ENCODE data around the gene NECTIN2.

DNA sequence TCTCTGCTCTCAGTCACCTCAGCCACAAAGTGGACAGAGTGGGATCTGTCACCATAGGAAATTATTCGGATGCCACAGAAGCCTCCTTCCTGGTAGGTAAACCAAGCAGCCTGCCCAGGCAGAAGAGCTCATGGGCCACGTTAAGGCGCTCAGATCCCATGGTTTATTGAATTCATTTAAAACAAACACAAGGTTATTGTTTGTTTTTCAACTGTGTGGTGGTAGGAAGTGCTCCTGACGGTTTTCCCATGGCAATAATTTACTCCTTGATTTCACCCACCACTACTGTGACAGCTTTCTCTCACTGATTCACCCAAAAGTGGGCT, 22.8 kb upstream of the NECTIN2 start:
- TF ChIP-seq EZH2phosphoT487 (IDR thresholded peaks at IDR 0.05; ENCODE audit: low read length) (no peak), EZH2 (optimal IDR thresholded peaks at IDR 0.05; ENCODE audit: low read depth, low read length) (no peak)
- TF ChIP-seq, protein P1, sequence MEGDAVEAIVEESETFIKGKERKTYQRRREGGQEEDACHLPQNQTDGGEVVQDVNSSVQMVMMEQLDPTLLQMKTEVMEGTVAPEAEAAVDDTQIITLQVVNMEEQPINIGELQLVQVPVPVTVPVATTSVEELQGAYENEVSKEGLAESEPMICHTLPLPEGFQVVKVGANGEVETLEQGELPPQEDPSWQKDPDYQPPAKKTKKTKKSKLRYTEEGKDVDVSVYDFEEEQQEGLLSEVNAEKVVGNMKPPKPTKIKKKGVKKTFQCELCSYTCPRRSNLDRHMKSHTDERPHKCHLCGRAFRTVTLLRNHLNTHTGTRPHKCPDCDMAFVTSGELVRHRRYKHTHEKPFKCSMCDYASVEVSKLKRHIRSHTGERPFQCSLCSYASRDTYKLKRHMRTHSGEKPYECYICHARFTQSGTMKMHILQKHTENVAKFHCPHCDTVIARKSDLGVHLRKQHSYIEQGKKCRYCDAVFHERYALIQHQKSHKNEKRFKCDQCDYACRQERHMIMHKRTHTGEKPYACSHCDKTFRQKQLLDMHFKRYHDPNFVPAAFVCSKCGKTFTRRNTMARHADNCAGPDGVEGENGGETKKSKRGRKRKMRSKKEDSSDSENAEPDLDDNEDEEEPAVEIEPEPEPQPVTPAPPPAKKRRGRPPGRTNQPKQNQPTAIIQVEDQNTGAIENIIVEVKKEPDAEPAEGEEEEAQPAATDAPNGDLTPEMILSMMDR (IDR thresholded peaks at IDR 0.05; ENCODE audit: low read length), result no peak
